Measurements from ENCODE around the gene ARPC4.

- TF ChIP-seq CTCF (IDR thresholded peaks at IDR 0.05; ENCODE audit: low read depth, low read length): no peak
- no peak for TF ChIP-seq EZH2phosphoT487 (IDR thresholded peaks at IDR 0.05; ENCODE audit: low read depth)
Measured at GRCh38 chr3:9781551-9781950, 11.3 kb upstream of the ARPC4 start.

Measured in OCI-LY3 (cell line).